Measurements from ENCODE around the gene CBLC. TPM values are rescaled to one million over a fixed set of nuclear protein-coding genes. Genes with fewer than 3 reads are reported as not detected.

The CBLC gene
- total and polyA plus RNA-seq, 10 of the 15 experiments (the other 5 are each of a cell fraction or from before 2014, with no cell fraction given), result not detected

GRCh38 chr19:44752816-44753625 lies 24.7 kb upstream of the CBLC start (continued):
- TF ChIP-seq, protein P1, sequence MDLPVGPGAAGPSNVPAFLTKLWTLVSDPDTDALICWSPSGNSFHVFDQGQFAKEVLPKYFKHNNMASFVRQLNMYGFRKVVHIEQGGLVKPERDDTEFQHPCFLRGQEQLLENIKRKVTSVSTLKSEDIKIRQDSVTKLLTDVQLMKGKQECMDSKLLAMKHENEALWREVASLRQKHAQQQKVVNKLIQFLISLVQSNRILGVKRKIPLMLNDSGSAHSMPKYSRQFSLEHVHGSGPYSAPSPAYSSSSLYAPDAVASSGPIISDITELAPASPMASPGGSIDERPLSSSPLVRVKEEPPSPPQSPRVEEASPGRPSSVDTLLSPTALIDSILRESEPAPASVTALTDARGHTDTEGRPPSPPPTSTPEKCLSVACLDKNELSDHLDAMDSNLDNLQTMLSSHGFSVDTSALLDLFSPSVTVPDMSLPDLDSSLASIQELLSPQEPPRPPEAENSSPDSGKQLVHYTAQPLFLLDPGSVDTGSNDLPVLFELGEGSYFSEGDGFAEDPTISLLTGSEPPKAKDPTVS (IDR thresholded peaks at IDR 0.05; ENCODE audit: low read depth, low read length), result no peak
- TF ChIP-seq RB1 (IDR thresholded peaks at IDR 0.05; ENCODE audit: borderline replicate concordance) (no peak), TCF7 (IDR thresholded peaks at IDR 0.05; ENCODE audit: borderline replicate concordance) (no peak), ELK1 (IDR thresholded peaks at IDR 0.05; ENCODE audit: low read depth, low read length) (peak; percentile 64), NR2C1 (IDR thresholded peaks at IDR 0.05) (no peak), STAT3 (IDR thresholded peaks at IDR 0.05; ENCODE audit: low read depth, low read length) (0 out of 2 replicates have a peak, but pooled peaks have one; percentile 48), SRF (IDR thresholded peaks at IDR 0.05; ENCODE audit: low read depth in 2 of 2, low read length in 2 of 2) (peak in 1 of 2 experiments; percentile 42; a peak in 1 of 4 replicates), CHD2 (IDR thresholded peaks at IDR 0.05; ENCODE audit: borderline replicate concordance, low read depth, low read length) (peak; percentile 94), RFX5 (IDR thresholded peaks at IDR 0.05; ENCODE audit: low read depth, low read length) (no peak), DPF2 (IDR thresholded peaks at IDR 0.05) (peak; percentile 93), LARP7 (IDR thresholded peaks at IDR 0.05) (peak; percentile 52; the same call in 1 of the 2 replicates), BCL11A (IDR thresholded peaks at IDR 0.05; ENCODE audit: low read depth, low read length) (peak; percentile 94), KLF5 (IDR thresholded peaks at IDR 0.05; ENCODE audit: partially characterized antibody) (no peak), ETV6 (conservative IDR thresholded peaks at IDR 0.05 in 1 of 2, IDR thresholded peaks at IDR 0.05 in 1 of 2; ENCODE audit: borderline replicate concordance in 1 of 2, low read depth in 1 of 2) (peak in 1 of 2 experiments; percentile 91; a peak in 2 of 4 replicates), ASH2L (IDR thresholded peaks at IDR 0.05; ENCODE audit: borderline replicate concordance, low read depth) (no peak), ZBTB11 (CRISPR knock-in tag; IDR thresholded peaks at IDR 0.05) (no peak), RELA (IDR thresholded peaks at IDR 0.05; ENCODE audit: borderline replicate concordance, partially characterized antibody) (peak; percentile 99), BMI1 (IDR thresholded peaks at IDR 0.05; ENCODE audit: borderline replicate concordance) (peak; percentile 59; the same call in 1 of the 2 replicates), IKZF1 (conservative IDR thresholded peaks at IDR 0.05) (peak; percentile 94)
- TF ChIP-seq, protein P2, sequence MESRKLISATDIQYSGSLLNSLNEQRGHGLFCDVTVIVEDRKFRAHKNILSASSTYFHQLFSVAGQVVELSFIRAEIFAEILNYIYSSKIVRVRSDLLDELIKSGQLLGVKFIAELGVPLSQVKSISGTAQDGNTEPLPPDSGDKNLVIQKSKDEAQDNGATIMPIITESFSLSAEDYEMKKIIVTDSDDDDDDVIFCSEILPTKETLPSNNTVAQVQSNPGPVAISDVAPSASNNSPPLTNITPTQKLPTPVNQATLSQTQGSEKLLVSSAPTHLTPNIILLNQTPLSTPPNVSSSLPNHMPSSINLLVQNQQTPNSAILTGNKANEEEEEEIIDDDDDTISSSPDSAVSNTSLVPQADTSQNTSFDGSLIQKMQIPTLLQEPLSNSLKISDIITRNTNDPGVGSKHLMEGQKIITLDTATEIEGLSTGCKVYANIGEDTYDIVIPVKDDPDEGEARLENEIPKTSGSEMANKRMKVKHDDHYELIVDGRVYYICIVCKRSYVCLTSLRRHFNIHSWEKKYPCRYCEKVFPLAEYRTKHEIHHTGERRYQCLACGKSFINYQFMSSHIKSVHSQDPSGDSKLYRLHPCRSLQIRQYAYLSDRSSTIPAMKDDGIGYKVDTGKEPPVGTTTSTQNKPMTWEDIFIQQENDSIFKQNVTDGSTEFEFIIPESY (IDR thresholded peaks at IDR 0.05), result no peak

Data from GM12878 (cell line).